Glutamatergic neuron (in vitro differentiated cells): ENCODE results near the gene FAM184B. TPM values are rescaled to one million over a fixed set of nuclear protein-coding genes. Genes with fewer than 3 reads are reported as not detected.
A peak's percentile ranks its signal among the peaks of the same experiment; 100 is the strongest.

Experiments used
- DNase-seq: peaks from one replicate; pipeline ENCODE4 v3.0.0; 2022
- H3K27ac Mint-ChIP-seq: one replicate; pipeline ENCODE4 v1.8.0; 2020; ENCODE audit warnings: mild to moderate bottlenecking, mixed read lengths, inconsistent platforms; ENCODE audit not compliant: unreplicated experiment
- H3K27me3 Mint-ChIP-seq: one replicate; pipeline ENCODE4 v1.8.0; 2020; ENCODE audit warnings: mild to moderate bottlenecking, moderate library complexity, mixed read lengths, inconsistent platforms; ENCODE audit not compliant: unreplicated experiment
- H3K36me3 Mint-ChIP-seq: one replicate; pipeline ENCODE4 v1.8.0; 2020; ENCODE audit warnings: mild to moderate bottlenecking, mixed read lengths, inconsistent platforms; ENCODE audit not compliant: unreplicated experiment
- H3K4me1 Mint-ChIP-seq: one replicate; pipeline ENCODE4 v1.8.0; 2020; ENCODE audit warnings: mild to moderate bottlenecking, low read depth, mixed read lengths, inconsistent platforms; ENCODE audit not compliant: unreplicated experiment
- H3K4me3 Mint-ChIP-seq: one replicate; pipeline ENCODE4 v1.8.0; 2020; ENCODE audit warnings: mild to moderate bottlenecking, mixed read lengths, inconsistent platforms; ENCODE audit not compliant: unreplicated experiment
- H3K9me3 Mint-ChIP-seq: one replicate; pipeline ENCODE4 v1.8.0; 2020; ENCODE audit warnings: mild to moderate bottlenecking, moderate library complexity, mixed read lengths, inconsistent platforms; ENCODE audit not compliant: unreplicated experiment
- CTCF ChIP-seq: fragments of 200-600 bp; sonication (generic); IDR thresholded peaks from one replicate; pipeline ENCODE4 v1.5.0; 2021; ENCODE audit not compliant: partially characterized antibody, unreplicated experiment
- total RNA-seq: library from RNA; stranded (reverse); fragmentation: NEBNext Ultra II Directional; extraction: Animal tissue kit (Norgen Biotek cat#: 25700); gene quantifications from one replicate; pipeline ENCODE4 v1.2.1, GENCODE V29; 2021; ENCODE audit not compliant: unreplicated experiment

The FAM184B gene
- total RNA-seq, 1 donor from 2014 or later: not detected

- no peak for DNase-seq
- Mint-ChIP-seq H3K27ac (peak overlapping the region; percentile 39), H3K4me3 (no peak overlapping the region), H3K9me3 (peaks cover 4% of the 10 kb centered on the region), H3K36me3 (no peaks in the 10 kb centered on the region), H3K27me3 (peaks cover 10% of the 10 kb centered on the region), H3K4me1 (peaks cover 10% of the 10 kb centered on the region)
- no peak for TF ChIP-seq CTCF
Measured at GRCh38 chr4:17814140-17814539, 32.7 kb upstream of the FAM184B start.

GRCh38 chr4:17812801-17813200 is 31.4 kb upstream of the FAM184B start:
- Mint-ChIP-seq H3K4me1 (peaks cover 16% of the 10 kb centered on the region), H3K27me3 (peaks cover 10% of the 10 kb centered on the region), H3K4me3 (peak overlapping the region; percentile 53), H3K36me3 (no peaks in the 10 kb centered on the region), H3K27ac (peak overlapping the region; percentile 44), H3K9me3 (peaks cover 4% of the 10 kb centered on the region)
- no peak for DNase-seq
- no peak for TF ChIP-seq CTCF

GRCh38 chr4:17812125-17812524 is 30.7 kb upstream of the FAM184B start:
- Mint-ChIP-seq H3K4me3 (peak overlapping the region; percentile 100), H3K27ac (peak overlapping the region; percentile 75), H3K9me3 (peaks cover 4% of the 10 kb centered on the region), H3K4me1 (peaks cover 23% of the 10 kb centered on the region), H3K27me3 (peaks cover 10% of the 10 kb centered on the region), H3K36me3 (no peaks in the 10 kb centered on the region)
- no peak for DNase-seq
- no peak for TF ChIP-seq CTCF

GRCh38 chr4:17811078-17811603 is 29.7 kb upstream of the FAM184B start:
- no peaks in the 10 kb centered on the region for H3K36me3 Mint-ChIP-seq
- TF ChIP-seq CTCF: no peak
- H3K9me3 Mint-ChIP-seq: peaks cover 4% of the 10 kb centered on the region
- H3K27me3 Mint-ChIP-seq: peaks cover 10% of the 10 kb centered on the region
- H3K4me3 Mint-ChIP-seq: peak overlapping the region; percentile 100
- DNase-seq: peak; percentile 19
- H3K27ac Mint-ChIP-seq: peak overlapping the region; percentile 98
- peaks cover 25% of the 10 kb centered on the region for H3K4me1 Mint-ChIP-seq

- Mint-ChIP-seq H3K4me1 (peaks cover 25% of the 10 kb centered on the region), H3K27me3 (peaks cover 10% of the 10 kb centered on the region), H3K36me3 (no peaks in the 10 kb centered on the region), H3K4me3 (peak within 1 kb of the TSS; percentile 100), H3K27ac (peak within 1 kb of the TSS; percentile 98), H3K9me3 (peaks cover 4% of the 10 kb centered on the region)
- DNase-seq: peak; percentile 99
- TF ChIP-seq CTCF: no peak
Measured at GRCh38 chr4:17810260-17811077, 29.0 kb upstream of the FAM184B start, which contains the start of the genes DCAF16 and NCAPG. TSS of gene DCAF16 (minus strand) at chr4:17810757. CDS start at chr4:17804141, 6,616 bp downstream. TSS of gene NCAPG (plus strand) at chr4:17810979. CDS start at chr4:17811078, 99 bp downstream.
